GM13977 (cell line): ENCODE data around the gene CORO2B.

ENCODE experiments used
- DNase-seq: peaks from one replicate; pipeline ENCODE4 v3.0.0; 2012; ENCODE audit warnings: low spot score
- CTCF ChIP-seq: IDR thresholded peaks from 2 replicates; pipeline ENCODE4 v1.5.1; 2012; ENCODE audit warnings: mild to moderate bottlenecking, control low read depth; ENCODE audit not compliant: insufficient read depth; ENCODE audit errors: extremely low read depth, missing control alignments
- in situ Hi-C: fragments of 300-500 bp; cut with MboI; formaldehyde crosslinking; loops from one replicate; pipeline ENCODE4 v1.12.0; 2022; ENCODE audit warnings: low sequenced_read_pairs, low pct_unique_long_range_greater_than_20kb, mixed read lengths, inconsistent platforms; ENCODE audit not compliant: unreplicated experiment

Gene CORO2B

GRCh38 chr15:68629519-68630210 is 50.9 kb downstream of the CORO2B start:
- TF ChIP-seq CTCF = no peak
- no peak for DNase-seq
- in situ Hi-C loops = no loop called here

GRCh38 chr15:68630211-68630555 is 51.4 kb downstream of the CORO2B start:
- in situ Hi-C loops = no loop called here
- DNase-seq = no peak
- no peak for TF ChIP-seq CTCF

GRCh38 chr15:68630836-68631235 is 52.0 kb downstream of the CORO2B start:
- TF ChIP-seq CTCF = no peak
- DNase-seq = no peak
- in situ Hi-C loops = no loop called here

GRCh38 chr15:68631601-68632051 is 52.8 kb downstream of the CORO2B start:
- DNase-seq = no peak
- TF ChIP-seq CTCF = no peak
- in situ Hi-C loops = no loop called here

- TF ChIP-seq CTCF = no peak
- DNase-seq = no peak
- in situ Hi-C loops = no loop called here
These were observed 53.3 kb downstream of the CORO2B start for GRCh38 chr15:68632101-68632500.

- in situ Hi-C loops = no loop called here
- no peak for DNase-seq
- no peak for TF ChIP-seq CTCF
These were observed 54.7 kb downstream of the CORO2B start for GRCh38 chr15:68633231-68634121.
